ENCODE data around the gene PEX3. TPM values are rescaled to one million over a fixed set of nuclear protein-coding genes. Genes with fewer than 3 reads are reported as not detected.

The PEX3 gene
- total RNA-seq, 1 donor from 2014 or later = 13.2 TPM

DNA sequence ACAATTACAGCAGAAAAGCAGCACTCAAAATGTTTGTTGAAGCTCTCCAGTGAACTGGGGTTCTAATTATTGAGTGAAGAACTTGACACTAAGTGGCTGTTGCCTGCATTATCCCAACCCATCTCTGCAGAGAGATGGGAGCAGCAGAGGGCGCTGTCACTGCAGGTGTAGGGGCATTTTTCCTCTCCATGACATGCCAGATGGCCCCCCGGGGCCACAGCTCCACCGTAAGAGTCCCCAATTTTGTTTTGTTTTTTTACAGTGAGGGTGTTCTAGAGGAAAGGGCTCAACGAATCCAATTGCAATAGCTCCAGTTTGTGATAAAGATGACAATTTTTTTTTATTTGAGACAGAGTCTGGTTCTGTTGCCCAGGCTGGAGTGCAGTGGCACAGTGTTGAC, 62.8 kb downstream of the PEX3 start:
- H3K36me3 Mint-ChIP-seq (ENCODE audit: low read depth) = no peaks in the 10 kb centered on the region
- no peak overlapping the region for H3K27ac Mint-ChIP-seq (ENCODE audit: unreplicated experiment)
- TF ChIP-seq CTCF (IDR thresholded peaks at IDR 0.05) = peak; percentile 58
- H3K27me3 Mint-ChIP-seq (ENCODE audit: low read depth) = peaks cover 9% of the 10 kb centered on the region
- H3K9me3 Mint-ChIP-seq (ENCODE audit: low read depth) = no peaks in the 10 kb centered on the region
- DNase-seq (ENCODE audit: low spot score) = no peak
- peaks cover 37% of the 10 kb centered on the region for H3K4me1 Mint-ChIP-seq (ENCODE audit: low read depth)
- H3K4me3 Mint-ChIP-seq (ENCODE audit: unreplicated experiment) = no peak overlapping the region

DNA sequence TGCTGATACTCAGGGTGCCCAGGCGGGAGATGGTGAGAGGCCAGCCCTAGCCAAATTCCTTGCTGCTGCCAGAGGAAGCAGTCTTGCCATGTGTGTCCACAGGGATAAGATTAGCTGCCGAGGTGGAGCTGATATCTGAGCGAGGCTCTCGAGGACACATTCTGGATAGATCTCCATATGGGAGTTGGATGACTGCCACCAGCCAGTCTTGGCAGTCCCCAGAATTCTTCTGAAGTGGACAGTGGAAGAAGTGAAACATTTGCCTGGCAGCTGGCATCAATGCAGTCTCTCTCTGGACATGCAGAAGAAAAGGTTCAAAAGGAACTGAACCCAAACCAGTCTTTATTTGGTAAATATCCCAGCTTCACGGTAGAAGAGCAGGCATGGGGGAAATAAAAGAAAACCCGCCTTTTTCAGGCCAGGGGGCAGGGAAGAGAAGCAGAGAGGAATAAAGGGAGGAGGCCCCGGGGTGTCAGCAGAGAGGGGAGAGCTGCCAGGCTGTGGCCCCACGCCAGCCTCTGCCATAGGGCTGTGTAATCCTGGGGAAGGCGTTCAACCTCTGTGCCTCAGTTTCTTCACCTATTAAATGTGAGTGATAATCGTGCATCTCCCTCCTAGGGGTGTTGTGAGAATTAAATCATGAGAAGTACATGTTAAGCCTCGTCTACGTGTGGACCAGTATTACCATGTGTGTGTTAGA, 64.6 kb downstream of the PEX3 start:
- Mint-ChIP-seq H3K9me3 (ENCODE audit: low read depth) (no peaks in the 10 kb centered on the region), H3K4me3 (ENCODE audit: unreplicated experiment) (no peak overlapping the region), H3K36me3 (ENCODE audit: low read depth) (no peaks in the 10 kb centered on the region), H3K4me1 (ENCODE audit: low read depth) (peaks cover 22% of the 10 kb centered on the region), H3K27ac (ENCODE audit: unreplicated experiment) (no peak overlapping the region), H3K27me3 (ENCODE audit: low read depth) (peaks cover 9% of the 10 kb centered on the region)
- no peak for TF ChIP-seq CTCF (IDR thresholded peaks at IDR 0.05)
- DNase-seq (ENCODE audit: low spot score) = no peak

DNA sequence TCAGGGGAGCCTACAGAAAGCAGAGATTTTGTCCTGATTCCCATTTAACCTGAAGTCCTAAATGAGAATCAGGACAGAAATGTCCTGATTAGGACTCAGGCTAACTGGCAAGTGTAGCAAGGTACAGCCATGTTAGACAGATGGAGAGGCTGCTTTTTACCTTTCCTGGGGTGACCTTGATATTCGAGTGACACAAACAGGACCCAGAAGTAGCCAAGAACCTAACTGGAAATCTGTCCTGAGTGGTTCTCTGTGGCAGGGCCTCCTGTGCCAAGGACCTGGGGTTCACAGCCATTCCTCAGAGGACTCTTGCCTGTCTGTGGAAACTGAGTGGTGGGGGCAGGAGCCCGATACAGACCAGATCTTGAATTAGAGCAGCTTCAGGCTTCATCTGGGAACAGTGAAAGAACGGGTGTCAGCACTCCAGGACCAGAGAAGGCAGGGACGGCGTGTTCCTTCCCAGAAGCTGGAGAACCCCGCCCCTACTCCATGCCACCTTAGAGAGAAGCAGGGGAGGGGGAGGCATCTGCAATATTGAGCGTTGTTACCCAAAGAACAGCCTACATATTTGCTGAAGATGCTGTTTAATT, 65.3 kb downstream of the PEX3 start:
- Mint-ChIP-seq H3K4me3 (ENCODE audit: unreplicated experiment) (no peak overlapping the region), H3K36me3 (ENCODE audit: low read depth) (no peaks in the 10 kb centered on the region), H3K9me3 (ENCODE audit: low read depth) (no peaks in the 10 kb centered on the region), H3K27ac (ENCODE audit: unreplicated experiment) (no peak overlapping the region), H3K27me3 (ENCODE audit: low read depth) (peaks cover 9% of the 10 kb centered on the region), H3K4me1 (ENCODE audit: low read depth) (peaks cover 17% of the 10 kb centered on the region)
- DNase-seq (ENCODE audit: low spot score) = no peak
- TF ChIP-seq CTCF (IDR thresholded peaks at IDR 0.05) = no peak

DNA sequence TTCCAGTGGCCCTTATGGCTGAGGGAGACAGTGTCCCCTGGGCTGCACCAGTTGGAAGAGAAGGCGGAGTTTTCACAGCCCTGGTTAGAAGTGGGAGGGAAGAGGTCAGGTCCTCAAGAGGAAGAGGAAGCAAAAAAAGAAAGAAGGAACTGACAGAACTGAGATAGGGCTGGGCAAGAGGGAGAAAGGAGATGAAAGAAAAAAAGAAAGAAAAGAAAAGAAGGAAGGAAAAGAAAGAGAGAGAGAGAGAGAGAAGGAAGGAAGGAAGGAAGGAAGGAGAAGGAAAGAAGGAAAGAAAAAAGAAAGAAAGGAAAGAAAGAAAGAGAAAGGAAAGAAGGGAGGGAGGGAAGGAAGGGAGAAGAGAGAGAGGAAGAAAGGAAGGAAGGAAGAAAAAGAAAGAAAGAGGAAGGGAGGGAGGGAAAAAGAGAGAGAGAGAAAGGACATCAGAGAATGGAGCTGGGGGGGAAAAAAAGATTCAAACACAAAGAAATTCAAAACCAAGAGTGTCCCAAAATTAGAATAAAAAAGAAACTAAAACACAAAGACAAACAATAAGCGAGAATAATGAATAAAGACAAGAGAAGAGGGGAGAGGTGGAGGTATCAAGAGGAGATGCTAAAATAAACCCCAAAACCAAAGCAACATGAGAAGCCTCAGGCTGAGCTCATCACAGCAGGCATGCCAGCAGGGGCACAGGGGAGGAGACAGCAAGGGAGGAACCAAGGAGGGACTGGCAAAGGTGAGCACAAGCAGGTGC, 66.3 kb downstream of the PEX3 start:
- DNase-seq (ENCODE audit: low spot score) = no peak
- Mint-ChIP-seq H3K36me3 (ENCODE audit: low read depth) (no peaks in the 10 kb centered on the region), H3K4me1 (ENCODE audit: low read depth) (peaks cover 11% of the 10 kb centered on the region), H3K9me3 (ENCODE audit: low read depth) (no peaks in the 10 kb centered on the region), H3K27ac (ENCODE audit: unreplicated experiment) (no peak overlapping the region), H3K27me3 (ENCODE audit: low read depth) (peaks cover 9% of the 10 kb centered on the region), H3K4me3 (ENCODE audit: unreplicated experiment) (no peak overlapping the region)
- TF ChIP-seq CTCF (IDR thresholded peaks at IDR 0.05) = no peak

DNA sequence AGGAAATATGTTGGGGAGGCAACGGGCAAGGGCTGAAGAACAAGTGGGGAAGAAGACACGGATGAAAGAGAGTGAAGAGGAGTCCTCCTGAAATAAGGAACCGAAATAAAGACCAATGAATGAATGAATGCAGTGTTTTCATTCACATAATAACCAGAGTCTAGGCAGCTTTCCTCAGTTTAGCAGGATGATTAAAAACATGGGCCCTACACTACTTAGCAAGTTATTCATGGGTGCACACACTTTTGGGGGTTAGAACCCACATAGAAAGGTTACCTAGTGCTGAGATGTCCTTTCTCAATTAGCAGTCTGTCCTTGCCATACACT, 66.8 kb downstream of the PEX3 start:
- H3K4me3 Mint-ChIP-seq (ENCODE audit: unreplicated experiment) = no peak overlapping the region
- H3K27ac Mint-ChIP-seq (ENCODE audit: unreplicated experiment) = no peak overlapping the region
- H3K9me3 Mint-ChIP-seq (ENCODE audit: low read depth) = no peaks in the 10 kb centered on the region
- H3K4me1 Mint-ChIP-seq (ENCODE audit: low read depth) = peaks cover 10% of the 10 kb centered on the region
- no peaks in the 10 kb centered on the region for H3K36me3 Mint-ChIP-seq (ENCODE audit: low read depth)
- TF ChIP-seq CTCF (IDR thresholded peaks at IDR 0.05) = no peak
- no peak for DNase-seq (ENCODE audit: low spot score)
- peaks cover 9% of the 10 kb centered on the region for H3K27me3 Mint-ChIP-seq (ENCODE audit: low read depth)

Data from chondrocyte (in vitro differentiated cells).